ENCODE measurements around the gene USP24.

USP24 gene

GRCh38 chr1:55061000-55061705, 154.0 kb downstream of the USP24 start:
- Histone ChIP-seq H3K4me1 (ENCODE audit: control insufficient read depth in 5 of 5, insufficient read depth in 5 of 5, low read length in 5 of 5) (peaks cover 0 to 14% (median 10%) of the 10 kb centered on the region in 5 donors), H3K9ac (ENCODE audit: low read length in 5 of 5) (no peak overlapping the region), H3K27me3 (ENCODE audit: control insufficient read depth in 5 of 5, insufficient read depth in 4 of 5, low read length in 5 of 5) (no peaks in the 10 kb centered on the region), H3K9me3 (ENCODE audit: control insufficient read depth in 5 of 5, low read length in 5 of 5) (no peaks in the 10 kb centered on the region), H3K27ac (ENCODE audit: low read depth, low read length) (no peak overlapping the region), H3K36me3 (ENCODE audit: control insufficient read depth in 5 of 5, insufficient read depth in 5 of 5, low read length in 5 of 5) (peaks cover 0 to 6% (median 4%) of the 10 kb centered on the region in 5 donors), H3K4me3 (ENCODE audit: low read depth in 1 of 5, low read length in 5 of 5) (no peak overlapping the region)

GRCh38 chr1:55060133-55060999, 154.8 kb downstream of the USP24 start:
- Histone ChIP-seq H3K9me3 (ENCODE audit: control insufficient read depth in 5 of 5, low read length in 5 of 5) (no peaks in the 10 kb centered on the region), H3K36me3 (ENCODE audit: control insufficient read depth in 5 of 5, insufficient read depth in 5 of 5, low read length in 5 of 5) (no peaks in the 10 kb centered on the region), H3K4me3 (ENCODE audit: low read depth in 1 of 5, low read length in 5 of 5) (no peak overlapping the region), H3K27me3 (ENCODE audit: control insufficient read depth in 5 of 5, insufficient read depth in 4 of 5, low read length in 5 of 5) (no peaks in the 10 kb centered on the region), H3K9ac (ENCODE audit: low read length in 5 of 5) (no peak overlapping the region), H3K4me1 (ENCODE audit: control insufficient read depth in 5 of 5, insufficient read depth in 5 of 5, low read length in 5 of 5) (peaks cover 0 to 19% (median 15%) of the 10 kb centered on the region in 5 donors), H3K27ac (ENCODE audit: low read depth, low read length) (no peak overlapping the region)

- H3K4me3 ChIP-seq (ENCODE audit: low read depth in 1 of 5, low read length in 5 of 5) = no peak overlapping the region
- peaks cover 0 to 17% (median 17%) of the 10 kb centered on the region in 5 donors for H3K4me1 ChIP-seq (ENCODE audit: control insufficient read depth in 5 of 5, insufficient read depth in 5 of 5, low read length in 5 of 5)
- no peak overlapping the region for H3K27ac ChIP-seq (ENCODE audit: low read depth, low read length)
- H3K9ac ChIP-seq (ENCODE audit: low read length in 5 of 5) = no peak overlapping the region
- H3K9me3 ChIP-seq (ENCODE audit: control insufficient read depth in 5 of 5, low read length in 5 of 5) = no peaks in the 10 kb centered on the region
- H3K36me3 ChIP-seq (ENCODE audit: control insufficient read depth in 5 of 5, insufficient read depth in 5 of 5, low read length in 5 of 5) = no peaks in the 10 kb centered on the region
- H3K27me3 ChIP-seq (ENCODE audit: control insufficient read depth in 5 of 5, insufficient read depth in 4 of 5, low read length in 5 of 5) = no peaks in the 10 kb centered on the region
Measured at GRCh38 chr1:55059302-55060132, 155.6 kb downstream of the USP24 start.

GRCh38 chr1:55057956-55058298, 157.2 kb downstream of the USP24 start:
- no peak overlapping the region for H3K4me3 ChIP-seq (ENCODE audit: low read depth in 1 of 5, low read length in 5 of 5)
- H3K9ac ChIP-seq (ENCODE audit: low read length in 5 of 5) = no peak overlapping the region
- H3K27ac ChIP-seq (ENCODE audit: low read depth, low read length) = no peak overlapping the region
- no peaks in the 10 kb centered on the region for H3K36me3 ChIP-seq (ENCODE audit: control insufficient read depth in 5 of 5, insufficient read depth in 5 of 5, low read length in 5 of 5)
- H3K4me1 ChIP-seq (ENCODE audit: control insufficient read depth in 5 of 5, insufficient read depth in 5 of 5, low read length in 5 of 5) = peaks cover 0 to 24% (median 21%) of the 10 kb centered on the region in 5 donors
- no peaks in the 10 kb centered on the region for H3K27me3 ChIP-seq (ENCODE audit: control insufficient read depth in 5 of 5, insufficient read depth in 4 of 5, low read length in 5 of 5)
- H3K9me3 ChIP-seq (ENCODE audit: control insufficient read depth in 5 of 5, low read length in 5 of 5) = no peaks in the 10 kb centered on the region

GRCh38 chr1:55057270-55057955, 157.8 kb downstream of the USP24 start:
- Histone ChIP-seq H3K27ac (ENCODE audit: low read depth, low read length) (no peak overlapping the region), H3K27me3 (ENCODE audit: control insufficient read depth in 5 of 5, insufficient read depth in 4 of 5, low read length in 5 of 5) (no peaks in the 10 kb centered on the region), H3K9me3 (ENCODE audit: control insufficient read depth in 5 of 5, low read length in 5 of 5) (no peaks in the 10 kb centered on the region), H3K9ac (ENCODE audit: low read length in 5 of 5) (no peak overlapping the region), H3K36me3 (ENCODE audit: control insufficient read depth in 5 of 5, insufficient read depth in 5 of 5, low read length in 5 of 5) (no peaks in the 10 kb centered on the region), H3K4me1 (ENCODE audit: control insufficient read depth in 5 of 5, insufficient read depth in 5 of 5, low read length in 5 of 5) (peaks cover 0 to 30% (median 26%) of the 10 kb centered on the region in 5 donors), H3K4me3 (ENCODE audit: low read depth in 1 of 5, low read length in 5 of 5) (no peak overlapping the region)

GRCh38 chr1:55056632-55056992, 158.6 kb downstream of the USP24 start:
- Histone ChIP-seq H3K9me3 (ENCODE audit: control insufficient read depth in 5 of 5, low read length in 5 of 5) (no peaks in the 10 kb centered on the region), H3K27ac (ENCODE audit: low read depth, low read length) (no peak overlapping the region), H3K27me3 (ENCODE audit: control insufficient read depth in 5 of 5, insufficient read depth in 4 of 5, low read length in 5 of 5) (no peaks in the 10 kb centered on the region), H3K9ac (ENCODE audit: low read length in 5 of 5) (no peak overlapping the region), H3K4me1 (ENCODE audit: control insufficient read depth in 5 of 5, insufficient read depth in 5 of 5, low read length in 5 of 5) (peaks cover 1 to 35% (median 32%) of the 10 kb centered on the region in 5 donors), H3K4me3 (ENCODE audit: low read depth in 1 of 5, low read length in 5 of 5) (no peak overlapping the region), H3K36me3 (ENCODE audit: control insufficient read depth in 5 of 5, insufficient read depth in 5 of 5, low read length in 5 of 5) (no peaks in the 10 kb centered on the region)

- Histone ChIP-seq H3K9me3 (ENCODE audit: control insufficient read depth in 5 of 5, low read length in 5 of 5) (no peaks in the 10 kb centered on the region), H3K27ac (ENCODE audit: low read depth, low read length) (no peak overlapping the region), H3K9ac (ENCODE audit: low read length in 5 of 5) (no peak overlapping the region), H3K4me1 (ENCODE audit: control insufficient read depth in 5 of 5, insufficient read depth in 5 of 5, low read length in 5 of 5) (peaks cover 2 to 39% (median 38%) of the 10 kb centered on the region in 5 donors), H3K4me3 (ENCODE audit: low read depth in 1 of 5, low read length in 5 of 5) (no peak overlapping the region), H3K27me3 (ENCODE audit: control insufficient read depth in 5 of 5, insufficient read depth in 4 of 5, low read length in 5 of 5) (no peaks in the 10 kb centered on the region), H3K36me3 (ENCODE audit: control insufficient read depth in 5 of 5, insufficient read depth in 5 of 5, low read length in 5 of 5) (no peaks in the 10 kb centered on the region)
Measured at GRCh38 chr1:55055951-55056631, 159.1 kb downstream of the USP24 start.

GRCh38 chr1:55055084-55055882, 159.9 kb downstream of the USP24 start:
- Histone ChIP-seq H3K4me1 (ENCODE audit: control insufficient read depth in 5 of 5, insufficient read depth in 5 of 5, low read length in 5 of 5) (peaks cover 2 to 42% (median 39%) of the 10 kb centered on the region in 5 donors), H3K9ac (ENCODE audit: low read length in 5 of 5) (no peak overlapping the region), H3K36me3 (ENCODE audit: control insufficient read depth in 5 of 5, insufficient read depth in 5 of 5, low read length in 5 of 5) (no peaks in the 10 kb centered on the region), H3K9me3 (ENCODE audit: control insufficient read depth in 5 of 5, low read length in 5 of 5) (no peaks in the 10 kb centered on the region), H3K4me3 (ENCODE audit: low read depth in 1 of 5, low read length in 5 of 5) (no peak overlapping the region), H3K27ac (ENCODE audit: low read depth, low read length) (no peak overlapping the region), H3K27me3 (ENCODE audit: control insufficient read depth in 5 of 5, insufficient read depth in 4 of 5, low read length in 5 of 5) (no peaks in the 10 kb centered on the region)
